Measurements from ENCODE around the gene GPRASP1.
A peak's percentile ranks its signal among the peaks of the same experiment; 100 is the strongest.
"Not testable (repeated sequence)": the region's sequence is repeated elsewhere in the genome, so short reads cannot be mapped to it uniquely, and the experiment has no call there.

The GPRASP1 gene, protein sequence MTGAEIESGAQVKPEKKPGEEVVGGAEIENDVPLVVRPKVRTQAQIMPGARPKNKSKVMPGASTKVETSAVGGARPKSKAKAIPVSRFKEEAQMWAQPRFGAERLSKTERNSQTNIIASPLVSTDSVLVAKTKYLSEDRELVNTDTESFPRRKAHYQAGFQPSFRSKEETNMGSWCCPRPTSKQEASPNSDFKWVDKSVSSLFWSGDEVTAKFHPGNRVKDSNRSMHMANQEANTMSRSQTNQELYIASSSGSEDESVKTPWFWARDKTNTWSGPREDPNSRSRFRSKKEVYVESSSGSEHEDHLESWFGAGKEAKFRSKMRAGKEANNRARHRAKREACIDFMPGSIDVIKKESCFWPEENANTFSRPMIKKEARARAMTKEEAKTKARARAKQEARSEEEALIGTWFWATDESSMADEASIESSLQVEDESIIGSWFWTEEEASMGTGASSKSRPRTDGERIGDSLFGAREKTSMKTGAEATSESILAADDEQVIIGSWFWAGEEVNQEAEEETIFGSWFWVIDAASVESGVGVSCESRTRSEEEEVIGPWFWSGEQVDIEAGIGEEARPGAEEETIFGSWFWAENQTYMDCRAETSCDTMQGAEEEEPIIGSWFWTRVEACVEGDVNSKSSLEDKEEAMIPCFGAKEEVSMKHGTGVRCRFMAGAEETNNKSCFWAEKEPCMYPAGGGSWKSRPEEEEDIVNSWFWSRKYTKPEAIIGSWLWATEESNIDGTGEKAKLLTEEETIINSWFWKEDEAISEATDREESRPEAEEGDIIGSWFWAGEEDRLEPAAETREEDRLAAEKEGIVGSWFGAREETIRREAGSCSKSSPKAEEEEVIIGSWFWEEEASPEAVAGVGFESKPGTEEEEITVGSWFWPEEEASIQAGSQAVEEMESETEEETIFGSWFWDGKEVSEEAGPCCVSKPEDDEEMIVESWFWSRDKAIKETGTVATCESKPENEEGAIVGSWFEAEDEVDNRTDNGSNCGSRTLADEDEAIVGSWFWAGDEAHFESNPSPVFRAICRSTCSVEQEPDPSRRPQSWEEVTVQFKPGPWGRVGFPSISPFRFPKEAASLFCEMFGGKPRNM (N-terminal part only)

DNA sequence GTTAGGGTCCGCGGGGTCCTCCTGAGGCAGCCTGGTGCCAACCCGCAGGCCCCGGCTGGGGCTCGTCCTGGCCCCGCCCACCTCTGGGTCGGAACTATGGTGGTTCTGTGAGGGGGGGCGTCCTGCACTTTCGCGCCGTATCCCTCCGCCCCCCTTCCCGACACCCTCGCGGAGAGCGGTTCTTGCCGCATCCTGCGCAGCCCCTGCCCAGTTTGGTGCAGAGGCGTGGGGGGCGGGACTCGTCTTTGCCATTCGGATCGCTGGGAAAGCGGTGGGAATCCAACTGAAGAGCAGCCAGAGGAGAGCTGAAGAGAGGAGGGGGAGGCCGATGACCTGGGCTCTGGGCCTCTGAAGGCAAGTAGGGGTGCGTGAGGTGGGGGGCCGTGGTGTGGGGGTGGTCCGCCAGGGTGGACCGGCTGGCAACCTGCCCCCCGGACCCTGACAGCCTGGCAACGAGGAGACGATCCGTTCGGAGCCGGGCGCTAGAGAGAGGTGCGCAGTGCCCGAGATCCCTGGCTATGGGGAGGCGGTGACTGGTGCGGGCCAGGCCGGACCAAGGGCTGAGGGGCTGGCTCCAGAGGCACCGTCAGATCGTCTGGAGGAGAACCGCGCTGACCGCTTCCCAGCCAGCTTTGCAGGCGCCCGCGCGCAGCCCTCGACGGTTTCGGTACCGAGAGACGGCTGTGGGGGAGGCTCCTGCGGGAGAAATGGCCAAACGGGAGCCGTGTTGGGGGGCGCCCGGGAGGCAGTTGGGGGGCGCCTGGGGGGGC lies at the start of gene GPRASP1:
Gene GPRASP1, plus strand, starts transcription at position 242 of the 770 bp plus-strand sequence. CDS start 2,431 bp downstream, outside the sequence.
- peak; percentile 70 to 71 for DNase-seq

DNA sequence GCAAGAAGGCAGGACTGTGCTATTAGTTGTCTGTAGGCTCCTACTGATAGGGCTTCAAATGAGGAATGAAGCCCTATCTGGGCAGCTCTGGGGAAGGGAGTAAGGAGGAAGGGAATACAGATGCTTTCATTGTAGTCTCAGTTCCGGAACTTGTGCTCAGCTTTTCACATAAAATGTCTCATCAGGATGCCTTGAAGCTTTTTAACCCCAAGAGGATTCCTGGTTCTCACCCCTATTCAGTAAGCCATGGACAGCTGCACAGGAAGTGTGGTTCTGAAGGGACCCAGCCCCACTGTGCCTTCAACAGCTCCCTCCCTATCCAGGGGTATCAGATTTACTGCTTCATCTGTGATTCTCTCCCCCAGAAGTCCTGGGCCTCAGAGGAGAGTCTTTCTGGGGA lies 47.0 kb upstream of the GPRASP1 start:
- no peak for DNase-seq

GRCh38 chrX:102606115-102606514 lies 45.2 kb upstream of the GPRASP1 start:
- DNase-seq: no peak

GRCh38 chrX:102610905-102611304 lies 40.4 kb upstream of the GPRASP1 start:
- DNase-seq: no peak

- DNase-seq: no peak
These were observed 27.2 kb upstream of the GPRASP1 start for GRCh38 chrX:102624105-102624504.

GRCh38 chrX:102627640-102628039 lies 23.6 kb upstream of the GPRASP1 start:
- DNase-seq: peak in 1 of 2 donors; percentile 0

- no peak for DNase-seq
These were observed 13.7 kb upstream of the GPRASP1 start for GRCh38 chrX:102637561-102637960.

DNA sequence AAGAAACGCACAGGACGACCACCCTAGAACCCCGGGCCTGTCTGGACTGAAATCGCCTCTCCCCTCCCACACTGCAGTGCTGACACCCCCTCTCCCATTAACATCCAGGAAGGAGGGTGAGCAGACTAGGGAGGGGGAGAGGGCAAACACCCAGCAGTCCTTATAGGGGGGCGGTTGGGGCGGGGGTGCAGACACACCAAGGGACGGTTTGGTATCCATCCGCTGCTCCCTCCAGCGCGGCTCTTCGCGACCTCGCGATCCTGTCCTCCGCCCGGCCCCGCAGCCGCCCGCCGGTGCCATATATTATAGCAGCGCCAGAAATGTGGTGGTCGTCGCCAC lies 411 bp upstream of the GPRASP1 start:
- no peak for DNase-seq

DNA sequence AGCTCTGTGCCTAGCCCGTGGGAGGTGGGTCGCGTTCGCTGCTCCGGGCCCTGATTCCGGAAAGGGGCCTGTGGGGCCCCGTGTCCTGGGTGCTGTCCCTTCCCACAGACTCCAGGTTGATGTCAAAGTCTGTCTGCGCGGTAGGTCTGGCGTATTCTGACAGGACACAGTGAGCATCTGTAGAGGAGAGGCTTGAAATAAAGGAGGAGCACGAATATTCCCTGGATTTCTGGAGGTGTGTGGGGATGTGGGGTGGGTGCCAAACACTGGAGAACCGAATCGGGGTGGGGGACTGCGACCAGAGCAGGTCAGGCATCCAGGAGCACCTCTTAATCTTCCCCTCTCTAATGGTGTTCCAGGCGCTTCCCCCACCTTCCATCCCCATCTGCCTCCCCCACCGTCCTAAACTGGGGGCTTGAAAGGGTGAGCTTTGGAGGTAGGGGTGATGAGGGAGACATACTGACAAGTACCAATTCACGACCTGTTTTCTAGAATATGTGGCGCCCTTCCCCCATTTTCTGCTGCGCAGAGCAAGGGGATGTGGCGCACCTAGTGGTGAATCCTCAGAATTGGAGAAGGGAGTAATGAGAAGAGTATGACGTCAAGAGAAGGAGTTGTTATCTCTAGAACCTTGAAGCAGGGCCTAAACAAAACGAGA lies 877 bp downstream of the GPRASP1 start:
- peak; percentile 77 to 80 for DNase-seq

DNA sequence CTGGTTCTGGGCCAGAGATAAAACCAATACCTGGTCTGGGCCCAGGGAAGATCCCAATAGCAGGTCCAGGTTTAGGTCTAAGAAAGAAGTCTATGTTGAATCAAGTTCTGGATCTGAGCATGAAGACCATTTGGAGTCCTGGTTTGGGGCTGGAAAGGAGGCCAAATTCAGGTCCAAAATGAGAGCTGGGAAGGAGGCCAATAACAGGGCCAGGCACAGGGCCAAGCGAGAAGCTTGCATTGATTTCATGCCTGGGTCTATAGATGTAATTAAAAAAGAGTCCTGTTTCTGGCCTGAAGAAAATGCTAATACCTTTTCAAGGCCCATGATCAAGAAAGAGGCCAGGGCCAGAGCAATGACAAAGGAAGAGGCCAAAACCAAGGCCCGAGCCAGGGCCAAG lies 3.4 kb downstream of the GPRASP1 start:
- DNase-seq: no peak

DNA sequence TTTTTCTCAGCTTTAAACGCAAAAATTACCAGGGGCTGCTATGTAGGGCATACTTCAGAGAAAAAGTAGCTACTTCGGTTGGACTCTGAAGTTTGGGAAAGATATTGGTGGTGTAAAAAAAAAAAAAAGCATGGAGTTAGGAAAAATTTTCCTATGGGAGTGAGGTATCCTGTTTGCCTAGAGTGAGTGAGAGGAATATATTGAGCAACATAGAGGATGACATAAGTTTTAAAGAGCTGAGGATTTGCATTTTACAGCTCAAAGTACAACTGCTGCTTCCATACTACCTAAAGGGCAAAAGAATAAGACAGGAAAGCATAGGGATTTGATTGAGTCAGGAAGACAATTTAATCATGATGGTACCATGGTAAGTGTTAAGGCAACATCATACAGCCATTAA lies 7.3 kb downstream of the GPRASP1 start:
- no peak for DNase-seq

DNA sequence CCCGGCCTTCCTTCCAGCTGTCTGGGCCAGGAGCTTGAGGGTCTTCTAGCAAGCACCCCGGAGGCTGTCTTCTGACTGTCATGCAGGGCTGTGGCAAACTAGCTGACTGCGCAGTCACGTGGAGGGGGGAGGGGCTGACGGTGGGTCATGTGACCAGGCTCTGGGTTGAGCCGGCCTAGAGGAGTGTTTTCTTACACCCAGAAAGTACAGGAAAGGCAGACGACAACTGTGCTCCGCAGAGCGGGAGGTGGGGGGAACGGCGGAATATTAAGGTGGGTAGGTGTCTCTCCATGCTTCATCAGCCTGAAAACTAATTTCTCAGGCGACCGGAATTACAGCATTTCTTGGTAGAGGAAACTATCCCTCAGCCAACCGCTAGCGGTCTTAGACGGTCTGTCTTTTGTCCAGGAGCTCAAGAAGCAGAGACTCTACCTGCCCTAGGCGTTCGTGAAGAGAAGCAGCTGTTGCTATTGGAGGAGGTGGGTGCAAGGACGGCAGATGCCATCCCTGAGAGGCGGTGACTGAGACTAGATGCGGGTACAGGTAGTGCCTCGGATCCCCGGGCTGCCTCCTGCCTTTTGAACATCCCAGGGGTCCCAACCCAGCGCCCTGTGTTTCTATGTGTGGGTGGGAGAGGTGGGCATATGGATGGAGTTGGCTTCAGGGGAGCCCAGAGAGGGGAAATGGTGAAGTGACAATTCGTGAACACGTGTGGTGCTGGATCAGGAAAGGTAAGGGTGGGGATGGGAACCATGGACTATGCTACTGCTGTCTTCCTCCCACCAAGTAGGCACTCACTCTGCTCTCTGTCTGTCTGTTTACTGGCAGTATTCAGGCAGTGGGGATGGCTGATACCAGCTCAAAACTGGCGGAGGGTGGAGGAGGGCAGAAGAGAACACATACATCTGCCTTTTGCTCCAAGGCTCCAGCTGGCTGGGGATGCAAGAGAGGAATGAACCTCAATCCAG lies 8.8 kb downstream of the GPRASP1 start:
- DNase-seq: peak; percentile 80 to 82

DNA sequence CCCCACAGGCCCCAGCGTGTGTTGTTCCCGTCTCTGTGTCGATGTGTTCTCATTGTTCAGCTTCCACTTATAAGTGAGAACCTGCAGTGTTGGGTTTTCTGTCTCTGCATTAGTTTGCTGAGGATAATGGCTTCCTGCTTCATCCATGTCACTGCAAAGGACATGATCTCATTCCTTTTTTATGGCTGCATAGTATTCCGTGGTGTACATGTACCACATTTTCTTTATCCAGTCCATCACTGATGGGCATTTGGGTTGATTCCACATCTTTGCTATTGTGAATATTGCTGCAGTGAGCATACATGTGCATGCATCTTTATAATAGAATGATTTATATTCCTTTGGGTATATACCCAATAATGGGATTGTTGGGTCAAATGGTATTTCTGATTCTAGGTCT lies 12.5 kb downstream of the GPRASP1 start:
- not testable (repeated sequence) for DNase-seq

DNA sequence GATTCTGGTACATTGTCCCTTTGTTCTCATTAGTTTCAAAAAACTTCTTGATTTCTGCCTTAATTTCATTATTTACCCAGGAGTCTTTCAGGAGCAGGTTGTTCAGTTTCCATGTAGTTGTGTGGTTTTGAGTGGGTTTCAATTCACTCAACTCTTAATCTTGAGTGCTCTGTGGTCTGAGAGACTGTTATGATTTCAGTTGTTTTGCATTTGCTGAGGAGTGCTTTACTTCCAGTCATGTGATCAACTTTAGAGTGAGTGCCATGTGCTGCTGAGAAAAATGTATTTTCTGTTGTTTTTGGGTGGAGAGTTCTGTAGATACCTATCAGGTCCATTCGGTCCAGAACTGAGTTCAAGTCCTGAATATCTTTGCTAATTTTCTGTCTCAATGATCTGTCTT lies 15.8 kb downstream of the GPRASP1 start:
- not testable (repeated sequence) for DNase-seq

GRCh38 chrX:102669526-102669925 lies 18.2 kb downstream of the GPRASP1 start:
- no peak for DNase-seq

- no peak for DNase-seq
These were observed 21.6 kb downstream of the GPRASP1 start for GRCh38 chrX:102672856-102673255.

- DNase-seq: not testable (repeated sequence)
These were observed 26.2 kb downstream of the GPRASP1 start for GRCh38 chrX:102677479-102677878.

DNA sequence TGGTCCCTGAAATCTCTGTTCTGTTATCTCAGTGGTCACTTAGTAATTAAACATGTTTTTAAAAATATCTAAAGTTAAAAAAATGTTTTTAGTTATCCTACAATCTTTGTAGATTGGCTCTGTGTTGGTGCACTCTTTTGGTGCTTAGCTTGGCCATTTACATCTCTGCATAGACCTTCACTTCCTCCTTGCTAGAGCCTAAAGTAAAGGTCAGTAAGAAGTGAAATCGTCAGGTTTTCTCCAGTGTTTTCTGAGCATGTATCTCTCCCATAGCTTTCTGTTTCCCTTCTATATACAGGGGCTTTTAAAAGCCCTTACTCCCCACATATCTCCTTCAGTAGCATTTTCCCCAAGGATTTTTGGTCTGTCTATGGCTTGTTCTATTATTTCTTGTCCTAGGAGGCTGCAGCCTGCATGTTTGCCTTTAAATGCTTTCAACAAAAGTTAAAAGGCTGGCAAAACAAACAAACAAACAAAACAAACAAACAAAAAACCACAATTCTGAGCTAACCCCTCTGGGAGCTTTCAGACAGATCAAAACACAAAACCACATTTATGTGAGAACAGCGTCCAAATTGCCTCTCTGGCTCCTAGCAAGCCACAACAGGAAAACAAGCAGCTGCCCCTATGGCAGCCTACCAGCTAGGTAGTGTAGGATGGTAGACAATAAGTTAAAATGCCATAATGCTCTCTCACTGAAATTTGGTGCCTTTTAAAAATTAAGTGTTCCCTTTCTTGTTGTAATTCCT lies 33.7 kb downstream of the GPRASP1 start:
- DNase-seq: no peak

- no peak for DNase-seq
These were observed 43.5 kb downstream of the GPRASP1 start for GRCh38 chrX:102694749-102695148.

DNA sequence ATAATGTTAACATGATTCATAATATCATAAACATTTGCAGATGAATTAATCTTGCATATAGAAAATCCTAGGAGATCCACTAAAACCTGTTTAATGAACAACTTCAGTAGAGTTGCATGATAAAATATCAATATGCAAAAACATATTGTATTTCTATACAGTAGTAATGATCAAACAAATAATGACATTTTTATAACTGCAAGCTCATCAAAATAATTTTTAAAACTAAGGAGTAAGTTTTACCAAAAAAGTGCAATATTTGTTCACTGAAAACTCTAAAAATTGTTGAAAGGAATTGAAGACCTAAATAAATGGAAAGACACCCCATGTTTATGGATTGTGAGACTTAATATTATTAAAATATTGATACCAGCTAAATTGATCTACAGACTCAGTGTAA lies 45.0 kb downstream of the GPRASP1 start:
- DNase-seq: no peak

Data from CD4-positive, alpha-beta T cell treated with Interleukin-4 for 1 hour (primary cell).